ENCODE measurements around the gene TAPT1.

- TF ChIP-seq BRCA1 (CRISPR knock-in tag; IDR thresholded peaks at IDR 0.05): no peak
- no peak for TF ChIP-seq ZNF746 (CRISPR knock-in tag; IDR thresholded peaks at IDR 0.05)
- no peak for TF ChIP-seq ZNF274 (CRISPR knock-in tag; IDR thresholded peaks at IDR 0.05)
- TF ChIP-seq PBX2 (CRISPR knock-in tag; IDR thresholded peaks at IDR 0.05): no peak
- TF ChIP-seq U2AF2 (IDR thresholded peaks at IDR 0.05; ENCODE audit: low read depth, low read length): no peak
These were observed 10.2 kb upstream of the TAPT1 start for GRCh38 chr4:16236402-16237023.

All from HepG2 (cell line).